Spleen (tissue), 7 donors: Measurements from ENCODE around the gene SDR9C7.
"Not testable (repeated sequence)": the region's sequence is repeated elsewhere in the genome, so short reads cannot be mapped to it uniquely, and the experiment has no call there.

Experiments
- CTCF ChIP-seq, 11 experiments: fragments of 200-600 bp in 7 of 11; fragments of 450-650 bp in 4 of 11; sonication (generic) in 4 of 11; IDR thresholded peaks in 8 of 11; conservative IDR thresholded peaks in 3 of 11; 1 replicate in 7 of 11; 2 replicates in 4 of 11; pipeline versions ENCODE4 v1.4.0 to v1.8.0; 2016 to 2021; ENCODE audit warnings: antibody characterized with exemption in 11 of 11, inconsistent platforms in 4 of 11, mild to moderate bottlenecking in 1 of 11
- POLR2A ChIP-seq, 3 donors: fragments of 450-650 bp; IDR thresholded peaks; one replicate each; pipeline ENCODE4 v1.5.1; 2017; ENCODE audit warnings: antibody characterized with exemption in 3 of 3, mild to moderate bottlenecking in 1 of 3
- donor health status: DM: no; HTN: no; CAD: no; lungs with moderate emphysema.
- donor health status: DM: no; HTN: no; CAD: no.
- donor health status: DM: no; HTN: no; CAD: no.

GRCh38 chr12:56968910-56969309, 34.7 kb upstream of the SDR9C7 start:
- TF ChIP-seq CTCF (IDR thresholded peaks at IDR 0.05 in 8 of 11, conservative IDR thresholded peaks at IDR 0.05 in 3 of 11); POLR2A (IDR thresholded peaks at IDR 0.05): not testable (repeated sequence)
